HepG2 (cell line): ENCODE results near the gene SYCP2L. TPM values are rescaled to one million over a fixed set of nuclear protein-coding genes. Genes with fewer than 3 reads are reported as not detected.

Experiments
- DMAP1 ChIP-seq: IDR thresholded peaks from 2 replicates; pipeline ENCODE4 v1.6.1; 2016
- FOXP1 ChIP-seq, 2 experiments: fragments of 450-650 bp in 1 of 2; IDR thresholded peaks; 2 replicates each; pipeline ENCODE4 v1.6.1; 2017 to 2018; ENCODE audit warnings: antibody characterized with exemption in 1 of 2
- GMEB1 ChIP-seq: sonication (generic); formaldehyde crosslinking; IDR thresholded peaks from 2 replicates; pipeline ENCODE4 v1.5.1; 2020; ENCODE audit warnings: missing genetic modification reagents, mild to moderate bottlenecking, borderline replicate concordance
- HDAC2 ChIP-seq: sonication (generic); formaldehyde crosslinking; IDR thresholded peaks from 2 replicates; pipeline ENCODE4 v1.4.0; 2020; ENCODE audit warnings: missing genetic modification reagents
- KDM2A ChIP-seq: sonication (generic); formaldehyde crosslinking; IDR thresholded peaks from 2 replicates; pipeline ENCODE4 v1.4.0; 2020; ENCODE audit warnings: low read depth, missing genetic modification reagents, borderline replicate concordance
- MAZ ChIP-seq, 2 experiments: sonication (generic) in 1 of 2; formaldehyde crosslinking in 1 of 2; IDR thresholded peaks; 2 replicates each; pipeline versions ENCODE4 v1.5.0 to v1.6.1; 2012 to 2020; ENCODE audit warnings: low read depth in 2 of 2, mild to moderate bottlenecking in 2 of 2, borderline replicate concordance in 1 of 2, improper control_type of control experiment in 1 of 2, low read length in 1 of 2, missing genetic modification reagents in 1 of 2, moderate library complexity in 1 of 2
- NFRKB ChIP-seq: fragments of 450-650 bp; IDR thresholded peaks from 2 replicates; pipeline ENCODE4 v1.6.1; 2017
- PBX2 ChIP-seq: IDR thresholded peaks from 2 replicates; pipeline ENCODE4 v1.6.1; 2016; ENCODE audit warnings: control low read depth
- REST ChIP-seq, 2 experiments: IDR thresholded peaks; 2 replicates each; pipeline ENCODE4 v1.6.1; 2011 to 2012; ENCODE audit warnings: low read length in 2 of 2, borderline replicate concordance in 1 of 2, low read depth in 1 of 2, mild to moderate bottlenecking in 1 of 2, moderate library complexity in 1 of 2
- SPEN ChIP-seq: sonication (generic); formaldehyde crosslinking; IDR thresholded peaks from 2 replicates; pipeline ENCODE4 v1.5.1; 2020; ENCODE audit warnings: low read depth, mild to moderate bottlenecking, missing genetic modification reagents
- TCF7 ChIP-seq: sonication (generic); IDR thresholded peaks from 2 replicates; pipeline ENCODE4 v1.6.1; 2016; ENCODE audit warnings: antibody characterized with exemption, low read depth
- TRIM22 ChIP-seq: fragments of 450-650 bp; IDR thresholded peaks from 2 replicates; pipeline ENCODE4 v1.6.1; 2017
- YEATS2 ChIP-seq: sonication (generic); formaldehyde crosslinking; IDR thresholded peaks from 2 replicates; pipeline ENCODE4 v1.4.0; 2020; ENCODE audit warnings: missing genetic modification reagents, borderline replicate concordance
- ZNF567 ChIP-seq: sonication (generic); formaldehyde crosslinking; IDR thresholded peaks from 2 replicates; pipeline ENCODE4 v1.8.1; 2023; ENCODE audit warnings: mild to moderate bottlenecking, missing genetic modification reagents, borderline replicate concordance
- ZNF83 ChIP-seq: sonication (generic); formaldehyde crosslinking; IDR thresholded peaks from 2 replicates; pipeline ENCODE4 v1.4.0; 2020; ENCODE audit warnings: missing genetic modification reagents, mild to moderate bottlenecking, borderline replicate concordance
- polyA plus RNA-seq, 8 experiments: library from polyadenylated mRNA; depleted of rRNA in 3 of 8; stranded (reverse) in 7 of 8; unstranded in 1 of 8; fragments of >200 nt; fragmentation: Illumina TruSeq in 4 of 8; extraction: Trizol in 4 of 8; gene quantifications; 2 replicates each; pipeline versions ENCODE4 v1.2.1 to v1.2.3, GENCODE V29; 2011 to 2016; ENCODE audit warnings: low read depth in 4 of 8, missing spikeins in 1 of 8, mixed read lengths in 1 of 8; ENCODE audit not compliant: insufficient read depth in 1 of 8
- total RNA-seq, 5 experiments: library from RNA; depleted of rRNA; stranded (reverse); fragments of >200 nt; fragmentation: Illumina TruSeq; extraction: Trizol; gene quantifications; 2 replicates each; pipeline ENCODE4 v1.2.3, GENCODE V29; 2016; ENCODE audit warnings: low read depth in 1 of 5

Gene SYCP2L
- total and polyA plus RNA-seq, 2 of the 13 experiments (the other 11 are each of a cell fraction or from before 2014, with no cell fraction given): 0.22 to 0.54 TPM

GRCh38 chr6:10957414-10957886 lies 70.6 kb downstream of the SYCP2L start (continued):
- no peak for TF ChIP-seq TRIM22
- peak; percentile 63; the same call in 1 of the 2 replicates for TF ChIP-seq DMAP1 (CRISPR knock-in tag)
- TF ChIP-seq TCF7: peak; percentile 93
- TF ChIP-seq GMEB1 (CRISPR knock-in tag): no peak
- no peak for TF ChIP-seq MAZ (IDR thresholded peaks at IDR 0.05; ENCODE audit: borderline replicate concordance, low read depth, low read length)
- no peak for TF ChIP-seq MAZ (CRISPR knock-in tag; IDR thresholded peaks at IDR 0.05; ENCODE audit: low read depth)
- TF ChIP-seq YEATS2 (CRISPR knock-in tag): peak; percentile 43; the same call in 1 of the 2 replicates
- TF ChIP-seq PBX2 (CRISPR knock-in tag): no peak
- TF ChIP-seq NFRKB: no peak
- TF ChIP-seq ZNF83 (CRISPR knock-in tag): no peak
- peak; percentile 47; the same call in 1 of the 2 replicates for TF ChIP-seq KDM2A (CRISPR knock-in tag)
- TF ChIP-seq REST (IDR thresholded peaks at IDR 0.05; ENCODE audit: borderline replicate concordance in 1 of 2, low read depth in 1 of 2, low read length in 2 of 2): peak in 1 of 2 experiments; percentile 35; a peak in 1 of 4 replicates
- TF ChIP-seq SPEN (CRISPR knock-in tag): no peak; the same call in 1 of the 2 replicates
- peak; percentile 85 for TF ChIP-seq HDAC2
- TF ChIP-seq FOXP1 (IDR thresholded peaks at IDR 0.05): no peak
- TF ChIP-seq FOXP1 (CRISPR knock-in tag; IDR thresholded peaks at IDR 0.05): peak; percentile 67
- TF ChIP-seq ZNF567: no peak
